ENCODE measurements around the gene TFCP2. TPM values are rescaled to one million over a fixed set of nuclear protein-coding genes. Genes with fewer than 3 reads are reported as not detected.

Gene TFCP2
- total RNA-seq, 2 experiments from 2014 or later = 9.4 to 11.7 TPM

GRCh38 chr12:51219322-51219721 is 46.4 kb upstream of the TFCP2 start:
- no peaks in the 10 kb centered on the region for H3K27me3 ChIP-seq (ENCODE audit: control insufficient read depth in 1 of 2, insufficient read depth in 2 of 2, low read length in 2 of 2)
- Mint-ChIP-seq H3K27ac (peak overlapping the region; percentile 98), H3K4me3 (peak overlapping the region; percentile 94), H3K27me3 (no peaks in the 10 kb centered on the region), H3K4me1 (ENCODE audit: low read depth) (peaks cover 33% of the 10 kb centered on the region), H3K9me3 (no peaks in the 10 kb centered on the region), H3K36me3 (ENCODE audit: low read depth) (peaks cover 10% of the 10 kb centered on the region)
- DNase-seq = no peak
- H3K4me3 ChIP-seq (ENCODE audit: low read length) = no peak overlapping the region
- no peak overlapping the region for H3K27ac ChIP-seq (ENCODE audit: low read depth in 1 of 2, low read length in 2 of 2)
- no peak for ATAC-seq (ENCODE audit: poor library complexity)
- ChIA-PET CTCF (interaction anchor here (4.0 kb wide), 1 partner anchor 19 kb away, joined by 40 read pairs; the partner anchor contains the start of gene DAZAP2), POLR2A (interaction anchor here (1.4 to 5.1 kb wide), 8 partner anchors 11 to 122 kb away, joined by 4 to 221 read pairs (median 17); partner anchors contain the start of genes DAZAP2 and TFCP2)
- no peaks in the 10 kb centered on the region for H3K9me3 ChIP-seq (ENCODE audit: control insufficient read depth in 1 of 2, insufficient read depth in 1 of 2, low read length in 2 of 2)
- TF ChIP-seq CTCF (IDR thresholded peaks at IDR 0.05) = no peak
- peaks cover 16% of the 10 kb centered on the region for H3K4me1 ChIP-seq (ENCODE audit: insufficient read depth, low read length)
- intact Hi-C loops (cut with DNase I, micrococcal nuclease) = loop anchor here (5.0 to 10.0 kb wide), 4 partner anchors 45 to 172 kb away; partner anchors contain the start of genes CSRNP2 (in 1 of the 2), LETMD1 (in 1 of the 2) and TFCP2 (in 1 of the 2)
- no peaks in the 10 kb centered on the region for H3K36me3 ChIP-seq (ENCODE audit: insufficient read depth, low read length)

- Histone ChIP-seq H3K27me3 (ENCODE audit: control insufficient read depth in 1 of 2, insufficient read depth in 2 of 2, low read length in 2 of 2) (no peaks in the 10 kb centered on the region), H3K9me3 (ENCODE audit: control insufficient read depth in 1 of 2, insufficient read depth in 1 of 2, low read length in 2 of 2) (no peaks in the 10 kb centered on the region), H3K4me1 (ENCODE audit: insufficient read depth, low read length) (peaks cover 16% of the 10 kb centered on the region), H3K36me3 (ENCODE audit: insufficient read depth, low read length) (no peaks in the 10 kb centered on the region), H3K27ac (ENCODE audit: low read depth in 1 of 2, low read length in 2 of 2) (peak overlapping the region; percentile 86 to 92), H3K4me3 (ENCODE audit: low read length) (peak overlapping the region; percentile 98)
- TF ChIP-seq CTCF (IDR thresholded peaks at IDR 0.05) = no peak
- no peak for ATAC-seq (ENCODE audit: poor library complexity)
- H3K4me1 Mint-ChIP-seq (ENCODE audit: low read depth) = peaks cover 33% of the 10 kb centered on the region
- H3K36me3 Mint-ChIP-seq (ENCODE audit: low read depth) = peaks cover 10% of the 10 kb centered on the region
- H3K27me3 Mint-ChIP-seq = no peaks in the 10 kb centered on the region
- H3K4me3 Mint-ChIP-seq = peak overlapping the region; percentile 94
- ChIA-PET POLR2A (interaction anchor here (0.6 to 5.1 kb wide), 27 partner anchors 8 to 1477 kb away, joined by 3 to 221 read pairs (median 9); partner anchors contain the start of genes ATF1, BIN2, COX14 and CSRNP2), CTCF (interaction anchor here (0.6 to 4.0 kb wide), 14 partner anchors 14 to 123 kb away, joined by 3 to 40 read pairs (median 5); partner anchors contain the start of genes DAZAP2 and SMAGP)
- intact Hi-C loops (cut with DNase I, micrococcal nuclease) = loop anchor here (1.0 to 10.0 kb wide), 6 partner anchors 20 to 171 kb away; partner anchors contain the start of genes DAZAP2 (in 2 of the 2), LETMD1 (in 2 of the 2), CSRNP2 (in 1 of the 2) and TFCP2 (in 1 of the 2)
- DNase-seq = no peak
- peak overlapping the region; percentile 98 for H3K27ac Mint-ChIP-seq
- no peaks in the 10 kb centered on the region for H3K9me3 Mint-ChIP-seq
Observed at GRCh38 chr12:51218607-51219161, 45.7 kb upstream of the TFCP2 start.

- ATAC-seq (ENCODE audit: poor library complexity) (peak; percentile 83), DNase-seq (peak; percentile 53 to 90 (median 66))
- POLR2A ChIA-PET = interaction anchor here (0.6 to 5.1 kb wide), 30 partner anchors 8 to 1788 kb away, joined by 3 to 221 read pairs (median 8); partner anchors contain the start of genes ATF1, BIN2, COX14 and CSRNP2
- no peaks in the 10 kb centered on the region for H3K27me3 ChIP-seq (ENCODE audit: control insufficient read depth in 1 of 2, insufficient read depth in 2 of 2, low read length in 2 of 2)
- H3K4me1 Mint-ChIP-seq (ENCODE audit: low read depth) = peaks cover 33% of the 10 kb centered on the region
- peak within 1 kb of the TSS; percentile 98 for H3K4me3 ChIP-seq (ENCODE audit: low read length)
- peak within 1 kb of the TSS; percentile 86 to 92 for H3K27ac ChIP-seq (ENCODE audit: low read depth in 1 of 2, low read length in 2 of 2)
- H3K27ac Mint-ChIP-seq = peak within 1 kb of the TSS; percentile 98
- no peaks in the 10 kb centered on the region for H3K9me3 Mint-ChIP-seq
- CTCF ChIA-PET = interaction anchor here (0.6 to 4.0 kb wide), 16 partner anchors 14 to 123 kb away, joined by 3 to 40 read pairs (median 4); partner anchors contain the start of genes DAZAP2, SMAGP and TFCP2
- H3K4me3 Mint-ChIP-seq = peak within 1 kb of the TSS; percentile 94
- H3K36me3 ChIP-seq (ENCODE audit: insufficient read depth, low read length) = no peaks in the 10 kb centered on the region
- intact Hi-C loops (cut with DNase I, micrococcal nuclease) = loop anchor here (1.0 to 10.0 kb wide), 7 partner anchors 20 to 171 kb away; partner anchors contain the start of genes DAZAP2 (in 2 of the 2), LETMD1 (in 2 of the 2), TFCP2 (in 2 of the 2) and CSRNP2 (in 1 of the 2)
- H3K4me1 ChIP-seq (ENCODE audit: insufficient read depth, low read length) = peaks cover 16% of the 10 kb centered on the region
- peaks cover 10% of the 10 kb centered on the region for H3K36me3 Mint-ChIP-seq (ENCODE audit: low read depth)
- peak; percentile 60 for TF ChIP-seq CTCF (IDR thresholded peaks at IDR 0.05)
- no peaks in the 10 kb centered on the region for H3K27me3 Mint-ChIP-seq
- H3K9me3 ChIP-seq (ENCODE audit: control insufficient read depth in 1 of 2, insufficient read depth in 1 of 2, low read length in 2 of 2) = no peaks in the 10 kb centered on the region
Observed at GRCh38 chr12:51217968-51218606, 45.2 kb upstream of the TFCP2 start, which contains the start of gene POU6F1. Gene POU6F1, minus strand, starts transcription at chr12:51218062. Its CDS starts 11,226 bp downstream, at chr12:51206836.
